OCI-LY7 (cell line): Measurements from ENCODE around the gene E4F1.

Experiments
- EZH2phosphoT487 ChIP-seq: fragments of 200-600 bp; sonication (generic); IDR thresholded peaks from 2 replicates; pipeline ENCODE4 v1.6.1; 2018; ENCODE audit warnings: low read depth, borderline replicate concordance, mild to moderate bottlenecking, mixed run types, antibody characterized with exemption, low read length, moderate library complexity, mixed read lengths
- TF ChIP-seq, protein P1 (sequence below): fragments of 200-600 bp; sonication (generic); conservative IDR thresholded peaks from 2 replicates; pipeline ENCODE4 v1.5.1; 2014; ENCODE audit warnings: mild to moderate bottlenecking, antibody characterized with exemption, low read length, moderate library complexity, mixed read lengths

DNA sequence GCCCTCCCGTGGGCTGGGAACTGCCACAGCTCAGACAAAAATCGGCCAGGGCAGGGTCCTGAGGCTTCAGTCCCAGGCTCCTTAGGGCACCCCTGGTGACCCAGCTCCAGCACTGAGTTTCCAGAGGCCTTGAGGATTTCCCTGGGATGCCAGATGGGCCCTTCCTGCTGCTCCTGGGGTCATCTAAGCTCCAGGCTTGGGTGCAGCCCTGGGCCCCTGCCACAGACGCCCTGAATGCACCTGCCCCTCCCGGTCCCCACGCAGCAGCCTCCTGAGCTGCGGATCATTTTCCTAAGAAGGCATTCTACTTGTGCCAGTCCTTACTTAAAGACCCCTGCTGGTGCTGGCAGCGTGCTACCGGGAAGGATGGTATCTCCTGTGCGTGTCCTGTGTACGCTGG lies 50.5 kb downstream of the E4F1 start:
- TF ChIP-seq, protein P1, sequence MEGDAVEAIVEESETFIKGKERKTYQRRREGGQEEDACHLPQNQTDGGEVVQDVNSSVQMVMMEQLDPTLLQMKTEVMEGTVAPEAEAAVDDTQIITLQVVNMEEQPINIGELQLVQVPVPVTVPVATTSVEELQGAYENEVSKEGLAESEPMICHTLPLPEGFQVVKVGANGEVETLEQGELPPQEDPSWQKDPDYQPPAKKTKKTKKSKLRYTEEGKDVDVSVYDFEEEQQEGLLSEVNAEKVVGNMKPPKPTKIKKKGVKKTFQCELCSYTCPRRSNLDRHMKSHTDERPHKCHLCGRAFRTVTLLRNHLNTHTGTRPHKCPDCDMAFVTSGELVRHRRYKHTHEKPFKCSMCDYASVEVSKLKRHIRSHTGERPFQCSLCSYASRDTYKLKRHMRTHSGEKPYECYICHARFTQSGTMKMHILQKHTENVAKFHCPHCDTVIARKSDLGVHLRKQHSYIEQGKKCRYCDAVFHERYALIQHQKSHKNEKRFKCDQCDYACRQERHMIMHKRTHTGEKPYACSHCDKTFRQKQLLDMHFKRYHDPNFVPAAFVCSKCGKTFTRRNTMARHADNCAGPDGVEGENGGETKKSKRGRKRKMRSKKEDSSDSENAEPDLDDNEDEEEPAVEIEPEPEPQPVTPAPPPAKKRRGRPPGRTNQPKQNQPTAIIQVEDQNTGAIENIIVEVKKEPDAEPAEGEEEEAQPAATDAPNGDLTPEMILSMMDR = no peak
- TF ChIP-seq EZH2phosphoT487 = no peak
